GM21515 (cell line): ENCODE data around the gene OPN1SW.
A peak's percentile ranks its signal among the peaks of the same experiment; 100 is the strongest.

ENCODE experiments used
- ATAC-seq: cut with Tn5 transposase; IDR thresholded peaks from one replicate; pipeline ENCODE4 v1.9.1; 2021; ENCODE audit not compliant: unreplicated experiment

Gene OPN1SW

GRCh38 chr7:128759242-128759641 lies 16.4 kb downstream of the OPN1SW start:
- no peak for ATAC-seq

- no peak for ATAC-seq
Observed at GRCh38 chr7:128758553-128758952, 17.0 kb downstream of the OPN1SW start.

GRCh38 chr7:128757203-128757602 lies 18.4 kb downstream of the OPN1SW start:
- no peak for ATAC-seq

DNA sequence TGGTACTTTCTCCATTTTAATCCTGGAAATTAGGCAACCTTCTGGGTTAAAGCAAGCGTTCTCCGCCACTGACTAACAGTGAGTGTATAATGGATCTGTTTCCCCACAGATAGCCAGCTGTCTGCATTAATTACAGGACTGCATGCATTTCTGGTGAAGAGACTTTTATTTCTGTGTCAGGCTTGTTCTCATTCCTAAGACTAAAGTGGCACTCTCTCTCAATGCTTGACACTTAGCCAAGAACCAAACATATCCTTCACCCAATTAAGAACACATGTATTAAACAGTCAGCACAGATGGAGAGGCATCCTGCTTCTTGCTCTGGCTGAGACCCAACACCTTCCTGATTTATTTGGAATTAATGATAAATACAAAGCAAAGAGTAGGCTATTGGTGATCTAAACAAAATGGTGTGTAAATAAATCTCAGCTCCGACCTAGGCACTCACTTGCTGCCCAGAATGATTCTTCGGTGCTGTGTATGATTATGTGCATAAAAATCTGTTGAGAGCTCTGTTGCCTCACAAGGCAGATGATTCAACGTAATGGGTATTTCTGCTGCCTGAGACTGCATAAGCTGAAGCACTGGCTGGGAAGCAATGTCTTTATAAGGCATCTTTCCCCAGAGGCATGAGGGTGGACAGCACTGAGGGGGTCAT lies 19.6 kb downstream of the OPN1SW start:
- ATAC-seq: no peak

DNA sequence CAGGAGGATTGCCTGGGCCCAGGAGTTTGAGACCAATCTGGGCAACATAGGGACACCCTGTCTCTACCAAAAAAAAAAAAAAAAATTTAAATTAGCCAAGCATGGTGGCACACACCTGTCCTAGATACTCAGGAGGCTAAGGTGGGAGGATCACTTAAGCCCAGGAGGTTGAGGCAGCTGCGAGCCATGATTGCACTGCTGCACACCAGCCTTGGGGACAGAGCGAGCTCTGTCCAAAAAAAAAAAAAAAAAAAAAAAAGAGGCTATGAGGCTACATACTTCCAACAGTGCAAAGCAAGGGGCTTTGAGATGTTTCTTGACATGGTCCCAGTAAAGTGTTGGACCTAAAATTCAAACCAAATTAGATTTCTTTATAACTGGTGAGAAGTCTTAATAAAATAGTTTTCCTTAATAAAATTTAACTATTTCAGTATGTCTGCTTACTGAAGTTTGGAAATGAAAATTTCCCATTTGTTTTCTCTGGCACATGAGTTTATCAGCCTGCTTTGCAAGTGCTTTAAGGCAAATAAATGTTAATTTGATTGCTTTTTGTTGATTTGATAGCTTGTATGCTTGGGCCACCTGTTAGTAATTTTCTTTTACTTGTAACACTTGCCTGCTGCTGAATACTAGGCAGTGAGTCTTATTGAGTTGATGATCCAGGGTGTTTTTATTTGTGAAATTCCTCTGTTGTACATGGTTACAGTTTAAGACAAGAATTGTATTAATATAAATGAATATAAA lies 20.3 kb downstream of the OPN1SW start:
- ATAC-seq: no peak

DNA sequence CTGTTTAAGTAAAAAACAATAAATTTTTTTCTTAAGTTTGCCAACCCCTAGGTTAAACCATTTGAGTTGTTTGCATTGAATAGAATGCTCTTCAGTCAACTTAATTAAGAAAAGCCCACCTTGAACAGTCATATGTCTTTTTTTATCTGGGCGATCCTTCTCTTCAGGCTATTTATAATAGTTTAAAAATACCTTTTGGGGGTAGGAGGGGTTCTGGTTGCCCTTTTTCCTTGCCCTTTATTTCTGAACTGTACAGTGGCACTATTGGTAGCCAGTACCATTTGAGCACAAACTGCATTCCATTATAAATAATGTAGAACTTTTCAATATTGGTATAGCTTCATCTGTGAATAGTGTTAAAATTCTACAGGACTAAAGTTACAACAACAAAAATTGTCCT lies 23.3 kb downstream of the OPN1SW start:
- no peak for ATAC-seq

DNA sequence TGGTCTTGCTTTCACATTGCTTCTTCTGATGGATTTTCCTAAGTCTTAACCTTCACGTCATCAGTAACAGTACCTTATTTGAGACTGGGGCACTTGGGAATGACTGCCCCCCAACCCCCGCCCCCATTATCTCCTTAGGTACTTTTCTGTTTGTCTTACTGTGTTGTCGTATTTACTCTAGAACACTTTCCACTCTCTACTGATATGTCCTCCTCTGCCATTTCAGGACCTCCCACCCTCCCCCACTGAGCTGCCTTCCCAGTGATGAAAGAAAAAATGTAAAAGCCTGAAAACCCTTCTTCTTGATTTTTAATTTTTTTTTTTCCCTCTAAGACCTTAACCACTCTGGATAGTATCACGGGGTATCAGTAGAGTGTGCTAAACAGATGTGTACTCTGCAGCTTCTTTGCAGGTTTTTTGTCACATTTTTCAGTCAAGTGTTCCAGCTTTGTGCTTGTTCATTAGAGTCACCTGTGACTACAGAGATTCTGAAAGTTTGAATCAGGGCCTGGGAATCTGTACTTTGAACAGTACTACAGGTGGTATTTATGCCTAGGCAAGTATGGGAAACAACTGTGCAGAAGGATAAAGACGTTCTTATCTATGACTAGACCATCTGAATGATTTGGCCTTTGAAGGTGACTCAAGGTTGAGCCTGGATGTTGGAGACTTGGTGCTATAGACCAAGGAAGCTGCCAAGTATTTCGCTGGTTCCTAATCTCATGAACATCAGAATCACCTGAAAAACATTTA lies 28.1 kb downstream of the OPN1SW start:
- no peak for ATAC-seq

DNA sequence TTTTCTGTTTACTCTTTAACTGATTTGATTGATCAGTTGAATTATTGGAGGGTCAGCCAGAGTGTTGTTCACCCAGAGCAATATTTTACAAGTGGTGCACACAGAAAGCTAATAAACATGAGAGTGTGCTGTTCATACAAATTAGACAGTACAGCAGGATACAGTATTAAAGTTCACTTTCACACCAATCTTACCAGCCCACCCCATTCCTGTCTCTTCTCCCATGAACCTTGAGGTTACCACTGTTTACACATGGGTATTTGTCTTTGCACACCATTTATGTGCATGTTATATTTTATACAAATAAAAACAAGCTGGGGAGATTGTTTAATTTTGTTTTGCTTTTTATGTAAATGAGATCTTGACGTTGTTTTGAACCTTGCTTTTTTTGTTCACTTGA lies 29.9 kb downstream of the OPN1SW start:
- ATAC-seq: no peak

DNA sequence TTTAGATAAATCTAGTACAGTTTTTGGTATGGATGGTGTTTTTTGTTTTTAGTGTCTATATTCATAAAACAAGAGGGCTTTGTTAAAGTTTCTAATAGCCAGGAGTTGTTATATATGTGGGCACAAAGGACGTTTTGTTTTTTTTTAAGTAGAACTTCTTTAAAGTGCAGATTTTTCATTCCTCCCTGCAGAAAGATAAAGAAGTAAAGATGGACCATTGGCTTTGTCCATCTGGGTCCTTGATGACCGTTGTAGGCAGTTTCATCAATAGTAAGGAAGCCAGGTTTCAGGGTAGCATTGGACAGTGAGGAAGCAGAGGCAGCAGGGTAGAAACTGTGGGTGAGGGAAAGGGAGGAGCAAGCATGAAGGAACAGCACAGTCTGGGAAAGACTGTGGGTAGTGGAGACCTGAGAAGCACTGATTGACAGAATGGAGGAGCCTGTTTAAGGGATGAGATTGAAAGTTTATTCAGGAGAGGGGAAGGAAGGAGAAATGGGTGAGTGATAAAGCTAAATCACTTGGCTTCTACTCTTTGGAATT lies 31.2 kb downstream of the OPN1SW start:
- ATAC-seq: no peak

DNA sequence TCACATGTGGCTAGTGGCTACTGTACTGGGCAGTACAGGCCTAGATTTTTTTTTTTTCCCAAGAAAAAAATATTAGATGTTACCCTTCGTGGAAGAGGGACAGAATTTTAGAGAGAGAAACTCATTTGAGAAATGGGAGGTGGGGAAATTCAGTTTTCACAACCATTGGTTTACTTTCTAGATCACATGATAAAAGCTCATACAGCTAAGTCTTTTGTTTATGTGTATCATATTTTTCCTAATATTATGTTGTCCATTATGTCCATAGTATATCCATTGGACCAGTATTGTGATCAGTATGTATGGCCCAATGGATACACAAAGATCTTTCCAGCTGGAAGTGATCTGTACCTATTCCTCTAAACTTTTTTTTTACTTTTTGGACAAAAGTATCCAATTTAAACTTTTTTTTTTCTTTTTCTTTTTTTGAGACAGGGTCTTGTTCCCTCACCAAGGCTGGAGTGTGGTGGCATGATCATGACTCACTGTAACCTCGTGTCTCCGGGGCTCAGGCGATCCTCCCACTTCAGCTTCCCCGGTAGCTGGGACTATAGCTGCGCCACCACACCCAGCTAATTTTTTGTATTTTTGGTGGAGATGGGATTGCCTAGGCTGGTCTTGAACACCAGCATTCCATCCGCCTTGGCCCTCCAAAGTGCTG lies 32.4 kb downstream of the OPN1SW start:
- ATAC-seq: no peak

DNA sequence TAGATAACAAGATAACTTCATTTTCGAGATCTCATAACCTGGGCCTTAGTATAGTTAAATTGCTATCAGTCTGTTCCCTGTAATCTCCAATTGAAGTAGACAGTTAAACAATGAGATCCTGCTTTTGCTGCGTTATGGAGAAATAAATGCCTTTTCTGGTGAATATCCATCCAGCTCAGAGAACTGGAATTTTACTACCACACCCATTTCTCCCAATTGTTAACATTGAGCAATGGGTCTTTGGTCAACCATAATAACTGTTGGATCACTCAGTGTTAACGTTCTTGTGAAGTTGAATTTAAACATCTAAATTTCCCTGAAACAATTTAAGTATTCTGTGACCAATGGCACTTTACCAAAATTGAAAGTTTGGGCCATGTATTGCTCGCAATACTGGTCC lies 33.4 kb downstream of the OPN1SW start:
- ATAC-seq: no peak

DNA sequence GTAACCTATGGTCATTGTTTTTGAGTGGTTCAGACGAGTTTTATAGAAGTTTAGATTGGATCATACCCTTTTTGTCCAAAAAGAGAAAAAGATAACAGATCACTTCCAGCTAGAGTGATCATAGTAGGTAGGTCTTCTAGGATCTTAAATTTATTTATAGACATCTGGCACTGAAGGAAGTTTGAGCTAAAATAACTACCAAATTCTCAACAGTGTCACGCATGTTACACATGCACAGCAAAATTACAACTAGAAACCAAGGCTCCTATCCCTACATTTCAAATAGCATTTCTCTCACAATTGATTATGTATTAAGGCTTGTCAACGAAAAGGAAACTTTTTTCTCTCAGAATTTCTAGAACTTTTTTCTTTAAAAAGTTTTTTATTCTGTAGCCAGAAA lies 34.1 kb downstream of the OPN1SW start:
- ATAC-seq: no peak

DNA sequence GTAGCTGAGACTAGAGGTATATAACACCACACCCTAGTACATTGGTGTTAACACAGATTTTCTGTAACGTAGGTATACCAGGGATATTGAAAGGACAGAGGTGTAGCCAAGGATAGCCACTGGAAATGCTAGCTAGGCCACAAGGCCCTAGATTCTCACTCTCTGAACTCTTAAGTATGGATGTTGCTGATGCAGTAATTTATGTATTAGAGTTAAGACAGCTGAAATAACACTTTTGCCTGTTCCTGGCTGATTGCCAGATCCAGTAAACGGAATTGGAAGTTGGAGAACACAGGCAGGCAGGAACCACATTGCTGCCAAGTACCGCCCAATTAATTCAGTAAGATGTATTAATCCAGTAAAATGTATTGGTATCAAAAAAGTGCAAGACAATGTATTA lies 34.6 kb downstream of the OPN1SW start:
- ATAC-seq: no peak

GRCh38 chr7:128739990-128740682 lies 35.5 kb downstream of the OPN1SW start:
- ATAC-seq: no peak

GRCh38 chr7:128739048-128739962 lies 36.3 kb downstream of the OPN1SW start, which contains the start of gene CALU:
CALU (plus strand) TSS chr7:128739359; CDS start chr7:128748584, 9,225 bp downstream.
- peak; percentile 99 for ATAC-seq

- no peak for ATAC-seq
Observed at GRCh38 chr7:128738570-128739047, 37.0 kb downstream of the OPN1SW start.

DNA sequence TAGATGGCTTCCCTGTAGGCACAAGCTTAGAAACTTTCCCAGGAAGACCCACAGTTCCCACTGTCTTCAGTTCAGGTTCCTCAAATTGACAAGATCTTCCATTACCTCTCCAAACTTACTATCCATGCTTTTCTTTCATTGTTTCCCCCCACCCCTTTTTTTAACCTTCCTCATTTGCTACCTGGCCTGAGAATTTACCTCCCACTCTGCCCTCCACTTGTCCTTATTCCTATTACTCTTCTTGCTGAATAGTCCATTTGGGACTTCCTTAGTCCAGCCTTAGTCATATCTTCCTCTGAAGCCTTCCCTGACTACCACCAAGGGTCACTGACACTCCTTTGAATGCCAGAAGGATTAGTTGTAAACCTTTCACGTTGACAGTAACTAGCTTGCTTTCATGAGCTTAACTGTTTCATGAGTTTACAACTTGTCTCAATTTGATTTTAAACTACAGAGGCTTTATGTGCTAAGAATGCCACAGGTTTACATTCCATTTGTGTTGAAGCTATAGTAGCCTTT lies 37.7 kb downstream of the OPN1SW start:
- no peak for ATAC-seq

GRCh38 chr7:128737441-128737840 lies 38.2 kb downstream of the OPN1SW start:
- no peak for ATAC-seq

DNA sequence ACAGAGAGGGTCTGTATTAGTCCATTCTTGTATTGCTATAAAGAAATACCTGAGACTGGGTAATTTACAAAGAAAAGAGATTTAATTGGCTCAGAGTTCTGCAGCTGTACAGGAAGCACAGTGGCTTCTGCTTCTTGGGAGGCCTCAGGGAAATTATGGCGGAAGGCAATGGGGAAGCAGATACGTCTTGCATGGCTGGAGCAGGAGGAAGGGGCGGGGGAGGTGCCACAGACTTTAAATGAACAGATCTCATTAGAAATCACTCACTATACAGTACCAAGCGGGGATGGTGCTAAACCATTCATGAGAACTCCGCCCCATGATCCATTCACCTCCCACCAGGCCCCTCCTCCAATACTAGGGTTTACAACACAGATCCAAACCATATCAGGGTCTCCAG lies 40.2 kb downstream of the OPN1SW start:
- no peak for ATAC-seq
